Activated T-helper 9 cell treated with anti-CD3 and anti-CD28 coated beads, Interleukin-2, amount 50 U/mL, for 16 hours (primary cell): ENCODE data around the gene CDX1.
"Not testable (repeated sequence)": the region's sequence is repeated elsewhere in the genome, so short reads cannot be mapped to it uniquely, and the experiment has no call there.

Experiments used
- DNase-seq: peaks from one replicate; pipeline ENCODE4 v3.0.0-alpha.2; 2020; ENCODE audit warnings: low read depth

CDX1 gene

GRCh38 chr5:150233706-150234105, 67.1 kb downstream of the CDX1 start:
- DNase-seq: not testable (repeated sequence)
